ENCODE measurements around the gene IGLL1.

IGLL1 gene

DNA sequence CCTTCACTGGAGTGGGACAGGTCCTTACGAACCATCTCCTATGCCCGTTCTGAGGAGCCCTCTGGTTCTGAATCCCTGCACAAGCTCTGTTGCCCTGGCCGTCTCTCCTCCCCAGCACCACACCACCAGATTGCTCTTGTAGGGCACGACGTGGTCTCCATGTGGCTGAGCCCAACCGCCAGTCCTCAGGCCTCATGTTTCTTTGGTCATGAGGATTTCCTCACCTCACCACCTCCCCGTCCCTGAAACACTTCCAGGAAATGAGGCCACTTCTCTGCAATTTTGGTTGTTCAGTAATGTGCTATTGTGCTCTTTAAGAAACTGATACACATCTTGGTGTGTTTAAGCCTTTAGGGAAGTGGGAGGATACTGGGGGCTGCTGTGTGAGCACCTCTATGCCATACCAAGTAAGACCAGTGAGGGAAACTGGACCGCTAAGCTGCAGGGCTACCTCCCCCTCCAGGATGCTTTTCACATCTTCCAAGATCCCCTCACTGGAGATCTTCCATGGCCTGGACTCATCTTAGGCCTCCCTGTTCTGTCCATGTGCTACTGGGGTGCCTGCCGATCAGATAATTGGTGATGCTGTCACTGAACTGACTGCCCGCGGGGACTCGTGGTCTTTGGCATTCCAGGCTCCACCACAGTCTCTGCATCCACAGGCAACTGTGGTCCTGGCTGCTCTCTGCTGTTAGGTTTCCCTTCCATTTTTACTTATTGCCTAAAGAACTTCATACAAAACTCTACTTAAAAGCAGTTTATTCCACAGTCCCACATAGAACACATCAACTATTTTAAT is 30.1 kb upstream of the IGLL1 start:
- TF ChIP-seq, protein P1, sequence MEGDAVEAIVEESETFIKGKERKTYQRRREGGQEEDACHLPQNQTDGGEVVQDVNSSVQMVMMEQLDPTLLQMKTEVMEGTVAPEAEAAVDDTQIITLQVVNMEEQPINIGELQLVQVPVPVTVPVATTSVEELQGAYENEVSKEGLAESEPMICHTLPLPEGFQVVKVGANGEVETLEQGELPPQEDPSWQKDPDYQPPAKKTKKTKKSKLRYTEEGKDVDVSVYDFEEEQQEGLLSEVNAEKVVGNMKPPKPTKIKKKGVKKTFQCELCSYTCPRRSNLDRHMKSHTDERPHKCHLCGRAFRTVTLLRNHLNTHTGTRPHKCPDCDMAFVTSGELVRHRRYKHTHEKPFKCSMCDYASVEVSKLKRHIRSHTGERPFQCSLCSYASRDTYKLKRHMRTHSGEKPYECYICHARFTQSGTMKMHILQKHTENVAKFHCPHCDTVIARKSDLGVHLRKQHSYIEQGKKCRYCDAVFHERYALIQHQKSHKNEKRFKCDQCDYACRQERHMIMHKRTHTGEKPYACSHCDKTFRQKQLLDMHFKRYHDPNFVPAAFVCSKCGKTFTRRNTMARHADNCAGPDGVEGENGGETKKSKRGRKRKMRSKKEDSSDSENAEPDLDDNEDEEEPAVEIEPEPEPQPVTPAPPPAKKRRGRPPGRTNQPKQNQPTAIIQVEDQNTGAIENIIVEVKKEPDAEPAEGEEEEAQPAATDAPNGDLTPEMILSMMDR (IDR thresholded peaks at IDR 0.05) = no peak

DNA sequence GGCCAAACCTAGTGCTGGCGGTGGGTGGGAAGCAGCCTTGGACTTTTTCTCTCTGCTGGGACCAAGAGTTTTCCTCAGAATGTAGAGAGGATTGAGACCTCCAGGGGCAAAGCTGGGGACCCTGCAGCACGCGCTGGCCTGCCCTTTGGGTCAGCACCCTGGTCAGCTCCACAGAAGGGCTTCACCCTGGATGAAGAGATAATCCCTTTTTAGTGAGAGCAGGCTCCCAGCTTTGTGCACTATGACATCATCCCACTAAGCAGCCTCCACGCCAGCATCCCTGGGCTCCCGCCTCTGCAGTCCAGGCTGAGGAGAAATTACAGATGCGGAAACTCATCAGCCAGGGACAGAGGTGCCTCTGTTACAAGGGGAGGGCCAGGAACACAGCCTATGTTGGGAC is 28.5 kb upstream of the IGLL1 start:
- TF ChIP-seq, protein P1 (IDR thresholded peaks at IDR 0.05) = no peak

DNA sequence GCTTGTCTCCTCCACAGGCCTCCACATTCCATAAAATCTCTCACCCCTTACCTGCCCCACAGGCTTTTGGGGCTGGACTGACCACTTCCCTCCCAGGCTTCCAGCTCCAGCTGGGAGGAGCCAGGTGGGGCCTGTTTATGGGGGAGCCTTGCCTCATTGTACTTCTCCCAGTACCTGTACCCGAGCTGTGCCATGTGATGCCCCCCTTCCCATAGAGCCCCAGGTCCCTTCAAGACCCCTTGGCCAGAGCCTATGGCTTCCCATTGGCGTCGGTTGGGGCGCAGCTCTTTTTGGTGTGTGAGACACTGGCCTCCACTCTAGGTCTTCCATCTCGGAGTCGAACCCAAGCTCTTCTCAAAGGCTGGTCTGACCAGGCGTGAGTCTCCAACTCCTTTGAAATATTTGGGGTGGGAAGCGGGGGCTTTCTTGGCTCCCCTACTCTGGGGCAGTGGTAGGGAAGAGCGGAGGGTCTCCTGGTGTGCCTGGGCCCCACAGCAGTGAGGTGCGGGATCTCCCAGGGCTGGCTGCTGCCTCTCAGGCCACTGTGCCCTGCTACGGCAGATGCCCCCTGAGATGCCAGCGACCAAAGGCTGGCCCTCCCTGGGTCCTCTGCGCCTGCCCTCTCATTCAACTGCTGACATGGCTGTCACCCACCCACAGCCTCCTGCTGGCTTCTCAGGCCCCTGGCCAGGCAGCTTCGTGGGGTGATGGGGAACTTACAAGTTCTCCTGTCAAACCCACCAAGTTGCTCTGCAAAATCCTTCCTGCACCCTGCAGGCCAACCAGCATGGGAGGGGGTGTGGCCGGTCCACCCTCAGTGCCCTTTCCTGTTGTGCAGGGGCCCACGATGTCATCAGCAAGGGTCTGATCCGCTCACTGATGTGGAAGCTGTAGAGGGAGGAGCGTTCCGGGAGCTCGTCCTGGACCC is 26.4 kb upstream of the IGLL1 start:
- TF ChIP-seq, protein P1 (IDR thresholded peaks at IDR 0.05) = no peak

DNA sequence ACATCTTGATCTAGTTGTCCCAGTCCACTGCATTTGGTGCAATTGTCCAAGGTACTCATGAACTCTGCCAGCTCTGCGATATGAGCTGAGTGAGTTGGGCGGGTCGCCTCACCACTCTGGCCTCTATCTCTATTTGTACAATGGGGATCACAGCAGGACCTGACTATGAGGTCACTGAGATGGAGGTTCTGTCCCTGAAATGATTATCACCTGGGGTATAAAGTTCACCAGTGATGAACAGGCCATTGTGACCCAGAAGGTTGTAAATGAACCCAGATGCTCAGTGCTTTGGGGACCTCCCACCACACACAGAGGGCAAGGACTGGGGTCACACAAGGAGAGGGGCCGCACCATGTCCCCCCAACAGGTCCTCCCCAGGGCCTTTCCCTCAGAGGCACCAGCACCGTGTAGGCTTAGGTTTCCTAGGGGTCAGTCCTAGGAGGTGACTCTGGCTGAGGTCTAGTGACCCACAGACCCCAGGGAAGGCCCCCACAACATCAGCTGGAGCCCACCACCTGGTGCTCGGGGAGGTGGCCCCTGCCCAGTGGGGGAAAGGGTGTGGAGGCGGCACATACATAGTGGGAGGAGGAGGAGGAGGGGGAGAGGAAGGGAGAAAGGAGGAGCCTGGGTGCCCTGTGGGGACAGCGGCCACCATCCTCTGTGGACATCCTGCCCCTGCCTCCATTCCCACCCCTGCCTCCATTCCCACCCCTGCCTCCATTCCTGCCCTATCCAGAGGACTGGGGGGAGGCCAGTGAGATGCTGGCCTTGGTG is 25.0 kb upstream of the IGLL1 start:
- TF ChIP-seq, protein P1 (IDR thresholded peaks at IDR 0.05) = no peak

DNA sequence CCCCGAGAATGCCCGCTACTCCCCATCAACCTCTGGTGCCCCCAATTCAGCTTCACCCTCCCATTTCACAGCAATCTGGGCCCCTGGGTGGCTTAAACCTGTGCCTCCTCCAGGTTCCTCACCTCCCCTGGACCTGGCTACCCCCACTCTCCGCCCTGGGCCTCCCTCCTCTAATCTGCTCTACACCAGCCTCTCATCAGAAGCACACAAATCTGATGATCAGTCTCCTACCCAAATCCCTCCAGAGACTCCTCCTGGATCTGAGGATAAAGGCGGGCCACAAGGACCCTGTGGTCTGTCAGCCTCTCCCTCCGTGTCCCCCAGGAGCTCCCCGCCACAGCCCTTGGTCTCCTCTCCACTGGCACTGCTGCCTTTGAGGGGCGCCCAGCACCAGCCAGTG is 23.2 kb upstream of the IGLL1 start:
- TF ChIP-seq, protein P1 (IDR thresholded peaks at IDR 0.05) = no peak

DNA sequence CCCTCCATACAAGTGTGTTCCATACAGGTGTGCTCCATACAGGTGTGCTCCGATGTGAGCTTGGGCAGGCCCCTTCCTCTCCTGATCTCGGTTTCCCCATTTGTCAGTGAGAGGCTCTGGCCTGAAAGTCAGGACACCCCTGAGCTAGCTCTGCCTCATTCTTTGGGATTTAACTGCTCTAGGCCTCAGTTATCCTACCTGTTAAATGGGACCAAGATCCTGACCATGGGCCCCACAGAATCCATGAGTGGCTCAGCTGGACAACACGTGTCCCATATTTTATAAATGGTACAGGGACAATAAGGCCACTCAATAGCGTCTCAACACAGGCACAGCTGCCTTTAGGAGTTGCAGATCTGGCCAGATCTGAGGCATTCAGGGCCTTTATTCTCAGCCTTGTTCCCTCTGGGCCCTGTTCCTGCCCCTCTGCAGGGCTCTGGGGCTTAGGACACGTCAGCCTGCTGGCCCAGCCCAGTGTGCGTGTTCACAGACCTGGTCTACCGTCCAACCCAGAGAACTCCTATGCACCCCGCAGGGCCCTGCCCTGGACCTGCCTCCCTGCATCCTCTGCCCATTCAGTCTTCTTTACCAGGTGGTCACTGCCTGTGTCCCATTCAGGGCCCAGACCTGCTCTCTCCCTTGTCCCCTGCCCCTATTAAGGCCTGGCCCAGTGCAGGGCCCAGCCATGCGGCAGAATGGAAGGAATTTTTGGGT is 18.9 kb upstream of the IGLL1 start:
- TF ChIP-seq, protein P1 (IDR thresholded peaks at IDR 0.05) = no peak

DNA sequence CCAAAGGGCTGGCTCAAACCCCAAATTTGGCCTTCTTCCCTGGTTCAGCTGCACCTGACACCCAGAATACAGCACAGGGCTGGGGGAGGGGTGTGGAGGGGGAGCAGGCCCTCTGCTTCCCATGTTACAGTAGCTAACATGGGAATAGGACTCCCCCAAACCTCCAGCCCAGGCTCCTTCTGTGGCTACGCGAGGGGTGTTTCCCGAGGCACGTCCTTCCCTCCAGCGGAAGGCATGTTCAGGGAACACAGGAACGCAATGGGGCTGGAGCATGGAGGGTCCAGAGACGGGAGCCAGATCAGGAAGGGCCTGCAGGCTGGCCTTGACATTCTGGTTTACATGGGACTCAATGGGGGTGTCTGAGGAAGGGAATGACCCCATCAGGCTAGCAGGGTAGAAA is 11.8 kb upstream of the IGLL1 start:
- TF ChIP-seq, protein P1 (IDR thresholded peaks at IDR 0.05) = no peak

Data from LNCAP (cell line).